GM12891 (cell line): ENCODE data around the gene SH2D4B.

Experiments used
- DNase-seq: peaks from one replicate; pipeline ENCODE4 v3.0.0; 2011; ENCODE audit warnings: low spot score; ENCODE audit not compliant: insufficient read length
- FAIRE-seq: peaks from 2 replicates; lab custom pipeline; 2011; peaks lifted over from hg19 to GRCh38; lab: Jason Lieb, UNC
- PAX5 ChIP-seq: IDR thresholded peaks from 2 replicates; pipeline ENCODE4 v1.6.1; 2011; ENCODE audit warnings: low read length, moderate library complexity, mild to moderate bottlenecking; ENCODE audit not compliant: insufficient read depth, severe bottlenecking
- POLR2A ChIP-seq: IDR thresholded peaks from 2 replicates; pipeline ENCODE4 v1.6.1; 2011; ENCODE audit warnings: low read depth, low read length, control low read depth
- POLR2AphosphoS5 ChIP-seq: IDR thresholded peaks from 2 replicates; pipeline ENCODE4 v1.6.1; 2011; ENCODE audit warnings: low read depth, low read length, control low read depth
- POU2F2 ChIP-seq: IDR thresholded peaks from 2 replicates; pipeline ENCODE4 v1.6.1; 2011; ENCODE audit warnings: low read depth, mild to moderate bottlenecking, control low read depth, low read length, moderate library complexity
- SPI1 ChIP-seq: IDR thresholded peaks from 2 replicates; pipeline ENCODE4 v1.6.1; 2011; ENCODE audit warnings: low read depth, low read length, control low read depth
- TAF1 ChIP-seq: IDR thresholded peaks from 2 replicates; pipeline ENCODE4 v1.6.1; 2011; ENCODE audit warnings: low read depth, low read length, control low read depth

The SH2D4B gene

GRCh38 chr10:80603516-80603915 is 65.8 kb downstream of the SH2D4B start:
- TF ChIP-seq POLR2A (no peak), SPI1 (no peak), PAX5 (no peak), POLR2AphosphoS5 (no peak), POU2F2 (no peak), TAF1 (no peak)
- no peak for DNase-seq
- no peak for FAIRE-seq

DNA sequence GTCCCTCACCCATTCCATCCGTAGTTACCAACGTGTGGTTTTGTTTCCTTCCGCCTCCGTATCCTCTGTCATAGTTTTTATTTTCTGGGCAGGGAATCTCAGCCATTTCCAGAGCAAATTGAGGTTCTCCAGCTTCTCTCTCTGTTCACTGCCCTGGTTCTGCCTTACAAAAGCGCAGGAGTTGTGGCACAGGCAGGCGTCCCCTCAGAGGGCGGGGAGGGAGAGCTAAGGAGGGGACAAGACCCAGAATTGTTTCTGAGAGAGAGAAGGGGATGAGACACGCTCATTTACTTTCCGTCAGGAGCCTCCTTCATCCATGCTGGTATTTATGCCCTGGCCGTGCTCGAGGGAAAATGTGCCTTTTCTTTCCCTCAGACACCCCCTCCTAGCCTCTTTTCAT is 71.0 kb downstream of the SH2D4B start:
- FAIRE-seq (no peak), DNase-seq (no peak)
- TF ChIP-seq POLR2AphosphoS5 (no peak), POLR2A (no peak), PAX5 (no peak), SPI1 (no peak), POU2F2 (no peak), TAF1 (no peak)

DNA sequence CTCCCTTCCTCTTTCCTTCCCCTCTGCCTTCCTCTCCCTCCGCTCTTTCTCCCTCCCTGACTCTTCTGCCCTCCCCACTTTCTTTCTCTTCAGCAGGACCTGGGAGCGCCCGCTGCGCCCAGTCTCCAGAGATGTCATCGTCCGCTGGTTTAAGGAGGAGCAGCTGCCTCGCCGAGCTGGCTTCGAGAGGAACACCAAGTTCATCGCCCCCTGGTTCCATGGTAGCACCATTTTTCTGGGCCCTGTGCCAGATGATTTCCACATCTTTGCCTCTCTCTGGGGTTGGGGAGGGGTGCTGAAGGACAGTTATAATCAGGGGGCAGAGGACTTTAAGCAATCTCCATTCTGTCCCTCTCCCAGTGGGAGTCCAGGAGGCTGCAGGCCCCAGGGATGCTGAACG is 71.6 kb downstream of the SH2D4B start:
- TF ChIP-seq SPI1, result no peak
- TF ChIP-seq POLR2A, result no peak
- TF ChIP-seq POU2F2, result no peak
- TF ChIP-seq PAX5, result no peak
- no peak for TF ChIP-seq TAF1
- TF ChIP-seq POLR2AphosphoS5, result no peak
- FAIRE-seq, result no peak
- no peak for DNase-seq

DNA sequence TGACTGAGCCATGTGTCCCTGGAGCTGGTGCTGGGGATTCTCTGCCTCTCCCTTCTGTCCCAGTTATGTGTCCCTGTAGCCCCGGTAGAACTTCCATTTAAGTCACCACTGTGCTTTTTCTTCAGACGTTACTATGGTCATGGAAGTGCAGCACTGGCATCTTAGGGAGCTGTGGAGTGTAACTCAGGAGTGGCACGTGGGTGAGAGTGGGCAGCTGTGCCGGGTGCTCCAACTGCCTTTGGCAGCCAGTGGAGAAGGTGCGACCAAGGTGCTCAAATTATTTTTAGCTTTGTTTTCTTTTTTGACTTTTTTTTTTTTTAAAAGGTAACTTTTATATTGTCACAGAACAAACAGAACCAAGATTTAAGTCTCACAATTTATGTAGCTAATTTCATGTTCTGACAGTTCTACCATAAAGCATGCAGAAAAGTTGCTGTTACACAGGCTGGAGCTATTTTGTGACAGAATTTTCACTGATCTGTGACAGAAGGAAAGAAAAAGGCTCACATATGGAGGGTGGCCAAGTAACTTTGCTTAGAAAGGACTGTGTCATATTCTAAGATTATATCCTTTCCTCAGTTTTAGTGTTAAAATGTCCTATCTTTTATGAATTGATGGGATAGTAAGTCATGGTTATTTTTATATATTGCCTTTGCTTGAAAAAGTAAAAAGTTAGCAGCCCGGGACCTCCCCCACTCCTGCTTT is 73.9 kb downstream of the SH2D4B start:
- no peak for DNase-seq
- FAIRE-seq, result no peak
- no peak for TF ChIP-seq POLR2AphosphoS5
- TF ChIP-seq PAX5, result no peak
- no peak for TF ChIP-seq TAF1
- TF ChIP-seq POU2F2, result no peak
- no peak for TF ChIP-seq SPI1
- TF ChIP-seq POLR2A, result no peak

GRCh38 chr10:80612261-80612660 is 74.6 kb downstream of the SH2D4B start:
- DNase-seq, result no peak
- TF ChIP-seq PAX5 (no peak), POLR2AphosphoS5 (no peak), POLR2A (no peak), TAF1 (no peak), SPI1 (no peak), POU2F2 (no peak)
- FAIRE-seq, result no peak

DNA sequence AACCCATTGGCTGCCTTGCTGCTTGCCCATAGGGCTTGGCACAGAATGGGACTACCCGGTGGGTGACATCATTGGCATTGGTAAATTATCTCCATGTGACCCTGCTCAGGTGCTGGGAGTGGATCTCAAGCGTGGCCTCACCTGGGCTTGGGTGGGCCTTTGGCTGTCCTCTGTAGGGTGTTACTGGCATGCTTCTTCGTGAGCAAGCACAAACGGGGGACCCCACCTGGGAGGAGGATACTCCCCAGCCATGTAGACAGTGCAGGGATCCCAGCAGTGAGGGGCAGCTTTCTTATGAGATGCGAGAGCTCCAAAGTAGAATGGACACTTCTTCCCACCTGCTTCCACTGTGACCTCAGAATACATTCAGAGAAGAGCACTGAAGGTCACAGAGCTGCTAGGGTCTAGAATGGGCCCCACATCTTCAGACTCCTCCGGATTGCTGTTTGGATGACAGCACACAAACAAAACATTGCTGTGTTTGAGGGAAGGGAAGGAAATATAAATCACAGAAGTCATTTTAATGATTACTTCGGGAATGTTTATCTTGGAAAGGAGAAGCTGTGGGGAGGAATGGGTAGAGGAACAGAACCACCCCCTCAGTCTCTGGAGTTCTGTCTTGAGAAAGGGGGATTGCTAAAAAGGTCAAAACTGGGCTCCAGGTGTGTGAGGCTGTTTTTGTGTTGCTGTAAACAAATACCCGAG is 75.9 kb downstream of the SH2D4B start:
- no peak for FAIRE-seq
- TF ChIP-seq POLR2A (no peak), POU2F2 (no peak), TAF1 (no peak)
- DNase-seq, result no peak

- no peak for FAIRE-seq
- TF ChIP-seq POU2F2 (no peak), TAF1 (no peak), PAX5 (no peak), POLR2A (no peak), SPI1 (no peak), POLR2AphosphoS5 (no peak)
- no peak for DNase-seq
Observed at GRCh38 chr10:80614576-80615416, 77.1 kb downstream of the SH2D4B start.

DNA sequence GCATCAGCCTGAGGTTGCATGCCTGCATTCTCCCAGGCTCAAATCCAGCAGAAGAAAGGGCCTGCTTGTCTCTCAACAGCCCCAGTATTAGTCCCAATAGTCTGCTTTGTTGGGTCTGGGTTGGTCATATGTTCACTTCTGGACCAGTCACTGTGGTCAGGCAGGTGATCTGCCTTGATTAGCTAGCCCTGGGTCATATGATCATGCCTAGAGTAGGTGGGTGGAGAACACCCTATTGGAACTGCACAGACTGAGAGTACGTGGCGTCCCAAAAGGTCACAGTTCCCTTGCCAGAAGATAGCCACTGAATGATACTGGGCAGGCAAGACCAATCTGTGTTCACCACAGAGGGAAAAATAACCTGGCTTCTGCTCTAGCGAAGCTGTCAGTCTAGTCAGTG is 80.1 kb downstream of the SH2D4B start:
- TF ChIP-seq POU2F2 (no peak), TAF1 (no peak), PAX5 (no peak), POLR2A (no peak), SPI1 (no peak), POLR2AphosphoS5 (no peak)
- DNase-seq (no peak), FAIRE-seq (no peak)

GRCh38 chr10:80619036-80619435 is 81.3 kb downstream of the SH2D4B start:
- TF ChIP-seq SPI1 (no peak), POLR2A (no peak), TAF1 (no peak), PAX5 (no peak), POLR2AphosphoS5 (no peak)
- no peak for FAIRE-seq

More at GRCh38 chr10:80619036-80619435, 81.3 kb downstream of the SH2D4B start:
- DNase-seq, result no peak
